Amygdala (tissue), 56 donors: ENCODE measurements around the gene RBM28.

ENCODE experiments used
- DNase-seq, 56 donors: peaks; one replicate each; lab custom pipeline; 2025; lab: John Stamatoyannopoulos, UW

Gene RBM28

GRCh38 chr7:128351296-128352152, 7.8 kb upstream of the RBM28 start:
- DNase-seq: no peak

GRCh38 chr7:128350708-128351295, 7.1 kb upstream of the RBM28 start:
- DNase-seq: no peak

GRCh38 chr7:128349466-128349825, 5.7 kb upstream of the RBM28 start:
- no peak for DNase-seq

- DNase-seq: peak in 36 of 56 donors; percentile 9 to 78 (median 36)
Measured at GRCh38 chr7:128347647-128348097, 4.0 kb upstream of the RBM28 start.

- DNase-seq: no peak
Measured at GRCh38 chr7:128344431-128344774, 695 bp upstream of the RBM28 start.

- no peak for DNase-seq
Measured at GRCh38 chr7:128341733-128342132, 2.0 kb downstream of the RBM28 start.

- no peak for DNase-seq
Measured at GRCh38 chr7:128335730-128336129, 8.0 kb downstream of the RBM28 start.

- no peak for DNase-seq
Measured at GRCh38 chr7:128324368-128324680, 19.4 kb downstream of the RBM28 start.

- DNase-seq: no peak
Measured at GRCh38 chr7:128323459-128324367, 20.0 kb downstream of the RBM28 start.

GRCh38 chr7:128323040-128323439, 20.7 kb downstream of the RBM28 start:
- no peak for DNase-seq

- peak in 2 of 56 donors; percentile 2 to 27 for DNase-seq
Measured at GRCh38 chr7:128322040-128322643, 21.6 kb downstream of the RBM28 start.

- DNase-seq: peak in 1 of 56 donors; percentile 2
Measured at GRCh38 chr7:128321044-128321422, 22.7 kb downstream of the RBM28 start.

GRCh38 chr7:128318691-128319090, 25.0 kb downstream of the RBM28 start:
- DNase-seq: no peak

- DNase-seq: no peak
Measured at GRCh38 chr7:128311013-128311412, 32.7 kb downstream of the RBM28 start.

- DNase-seq: no peak
Measured at GRCh38 chr7:128310499-128310898, 33.2 kb downstream of the RBM28 start.

GRCh38 chr7:128309976-128310375, 33.7 kb downstream of the RBM28 start:
- no peak for DNase-seq

GRCh38 chr7:128309124-128309523, 34.6 kb downstream of the RBM28 start:
- DNase-seq: no peak

GRCh38 chr7:128307061-128307460, 36.6 kb downstream of the RBM28 start:
- DNase-seq: no peak

- DNase-seq: peak in 10 of 56 donors; percentile 1 to 67 (median 18)
Measured at GRCh38 chr7:128304212-128304611, 39.5 kb downstream of the RBM28 start.

- no peak for DNase-seq
Measured at GRCh38 chr7:128303643-128304042, 40.1 kb downstream of the RBM28 start.

- DNase-seq: no peak
Measured at GRCh38 chr7:128303133-128303532, 40.6 kb downstream of the RBM28 start.
